ENCODE results near the gene ADCYAP1R1. TPM values are rescaled to one million over a fixed set of nuclear protein-coding genes. Genes with fewer than 3 reads are reported as not detected.

The ADCYAP1R1 gene
- total RNA-seq: not detected

GRCh38 chr7:31051598-31052486 lies at the start of gene ADCYAP1R1:
Gene ADCYAP1R1 (plus strand): TSS chr7:31052308. CDS start chr7:31063265, 10,957 bp downstream.
- CTCF ChIA-PET: interaction anchor here (1.2 kb wide), 1 partner anchor 67 kb away, joined by 4 read pairs; no protein-coding TSS in a partner anchor
- no peak within 1 kb of the TSS for H3K4me3 Mint-ChIP-seq
- no peak within 1 kb of the TSS for H3K27ac Mint-ChIP-seq
- no peak for DNase-seq
- H3K4me1 Mint-ChIP-seq (ENCODE audit: low read depth): peaks cover 3% of the 10 kb centered on the region
- intact Hi-C loops (cut with micrococcal nuclease): no loop called here
- H3K9me3 Mint-ChIP-seq: no peaks in the 10 kb centered on the region
- H3K27me3 Mint-ChIP-seq (ENCODE audit: low read depth): peaks cover 35% of the 10 kb centered on the region
- no peaks in the 10 kb centered on the region for H3K36me3 Mint-ChIP-seq (ENCODE audit: low read depth)

GRCh38 chr7:31003097-31003496 lies 49.0 kb upstream of the ADCYAP1R1 start:
- Mint-ChIP-seq H3K36me3 (ENCODE audit: low read depth) (no peaks in the 10 kb centered on the region), H3K27ac (no peak overlapping the region), H3K4me1 (ENCODE audit: low read depth) (no peaks in the 10 kb centered on the region), H3K9me3 (no peaks in the 10 kb centered on the region), H3K4me3 (no peak overlapping the region), H3K27me3 (ENCODE audit: low read depth) (peaks cover 3% of the 10 kb centered on the region)
- intact Hi-C loops (cut with micrococcal nuclease): no loop called here
- no peak for DNase-seq
- CTCF ChIA-PET: no interaction called here

- no peaks in the 10 kb centered on the region for H3K9me3 Mint-ChIP-seq
- DNase-seq: no peak
- H3K4me3 Mint-ChIP-seq: no peak overlapping the region
- H3K27ac Mint-ChIP-seq: no peak overlapping the region
- CTCF ChIA-PET: no interaction called here
- H3K27me3 Mint-ChIP-seq (ENCODE audit: low read depth): peaks cover 6% of the 10 kb centered on the region
- intact Hi-C loops (cut with micrococcal nuclease): no loop called here
- H3K36me3 Mint-ChIP-seq (ENCODE audit: low read depth): no peaks in the 10 kb centered on the region
- no peaks in the 10 kb centered on the region for H3K4me1 Mint-ChIP-seq (ENCODE audit: low read depth)
Observed at GRCh38 chr7:31003721-31004120, 48.4 kb upstream of the ADCYAP1R1 start.

GRCh38 chr7:31004393-31004792 lies 47.7 kb upstream of the ADCYAP1R1 start:
- DNase-seq: no peak
- peaks cover 6% of the 10 kb centered on the region for H3K27me3 Mint-ChIP-seq (ENCODE audit: low read depth)
- CTCF ChIA-PET: interaction anchor here (0.7 kb wide), 1 partner anchor 644 kb away, joined by 3 read pairs; no protein-coding TSS in a partner anchor
- no peaks in the 10 kb centered on the region for H3K9me3 Mint-ChIP-seq
- no peak overlapping the region for H3K27ac Mint-ChIP-seq
- intact Hi-C loops (cut with micrococcal nuclease): no loop called here
- H3K4me3 Mint-ChIP-seq: no peak overlapping the region
- H3K36me3 Mint-ChIP-seq (ENCODE audit: low read depth): no peaks in the 10 kb centered on the region
- no peaks in the 10 kb centered on the region for H3K4me1 Mint-ChIP-seq (ENCODE audit: low read depth)

- Mint-ChIP-seq H3K36me3 (ENCODE audit: low read depth) (no peaks in the 10 kb centered on the region), H3K4me1 (ENCODE audit: low read depth) (no peaks in the 10 kb centered on the region), H3K9me3 (peaks cover 3% of the 10 kb centered on the region), H3K4me3 (no peak overlapping the region), H3K27ac (no peak overlapping the region), H3K27me3 (ENCODE audit: low read depth) (peaks cover 6% of the 10 kb centered on the region)
- no peak for DNase-seq
- intact Hi-C loops (cut with micrococcal nuclease): no loop called here
- CTCF ChIA-PET: interaction anchor here (2.1 kb wide), 1 partner anchor 23 kb away, joined by 7 read pairs; no protein-coding TSS in a partner anchor
Observed at GRCh38 chr7:31006857-31007256, 45.3 kb upstream of the ADCYAP1R1 start.

- DNase-seq: no peak
- no peak overlapping the region for H3K27ac Mint-ChIP-seq
- H3K4me3 Mint-ChIP-seq: no peak overlapping the region
- H3K36me3 Mint-ChIP-seq (ENCODE audit: low read depth): no peaks in the 10 kb centered on the region
- H3K4me1 Mint-ChIP-seq (ENCODE audit: low read depth): no peaks in the 10 kb centered on the region
- H3K27me3 Mint-ChIP-seq (ENCODE audit: low read depth): peaks cover 6% of the 10 kb centered on the region
- CTCF ChIA-PET: no interaction called here
- intact Hi-C loops (cut with micrococcal nuclease): no loop called here
- H3K9me3 Mint-ChIP-seq: peaks cover 3% of the 10 kb centered on the region
Observed at GRCh38 chr7:31007634-31008033, 44.5 kb upstream of the ADCYAP1R1 start.

GRCh38 chr7:31014826-31015225 lies 37.3 kb upstream of the ADCYAP1R1 start:
- Mint-ChIP-seq H3K4me1 (ENCODE audit: low read depth) (peaks cover 3% of the 10 kb centered on the region), H3K36me3 (ENCODE audit: low read depth) (no peaks in the 10 kb centered on the region), H3K27me3 (ENCODE audit: low read depth) (peaks cover 2% of the 10 kb centered on the region), H3K4me3 (no peak overlapping the region), H3K9me3 (peaks cover 3% of the 10 kb centered on the region), H3K27ac (no peak overlapping the region)
- no peak for DNase-seq
- intact Hi-C loops (cut with micrococcal nuclease): no loop called here
- CTCF ChIA-PET: no interaction called here

GRCh38 chr7:31017032-31017675 lies 35.0 kb upstream of the ADCYAP1R1 start:
- no peak overlapping the region for H3K4me3 Mint-ChIP-seq
- intact Hi-C loops (cut with micrococcal nuclease): no loop called here
- no peak for DNase-seq
- no peaks in the 10 kb centered on the region for H3K9me3 Mint-ChIP-seq
- peaks cover 2% of the 10 kb centered on the region for H3K27me3 Mint-ChIP-seq (ENCODE audit: low read depth)
- H3K4me1 Mint-ChIP-seq (ENCODE audit: low read depth): peaks cover 3% of the 10 kb centered on the region
- H3K27ac Mint-ChIP-seq: no peak overlapping the region
- CTCF ChIA-PET: interaction anchor here (1.4 to 1.6 kb wide), 2 partner anchors 22 to 78 kb away, joined by 3 to 4 read pairs; no protein-coding TSS in a partner anchor
- no peaks in the 10 kb centered on the region for H3K36me3 Mint-ChIP-seq (ENCODE audit: low read depth)

- no peaks in the 10 kb centered on the region for H3K9me3 Mint-ChIP-seq
- H3K27me3 Mint-ChIP-seq (ENCODE audit: low read depth): peaks cover 2% of the 10 kb centered on the region
- H3K36me3 Mint-ChIP-seq (ENCODE audit: low read depth): no peaks in the 10 kb centered on the region
- CTCF ChIA-PET: interaction anchor here (1.6 kb wide), 2 partner anchors 34 to 79 kb away, joined by 4 read pairs; no protein-coding TSS in a partner anchor
- DNase-seq: no peak
- H3K27ac Mint-ChIP-seq: no peak overlapping the region
- H3K4me3 Mint-ChIP-seq: no peak overlapping the region
- H3K4me1 Mint-ChIP-seq (ENCODE audit: low read depth): peaks cover 3% of the 10 kb centered on the region
- intact Hi-C loops (cut with micrococcal nuclease): no loop called here
Observed at GRCh38 chr7:31017721-31018120, 34.4 kb upstream of the ADCYAP1R1 start.

GRCh38 chr7:31019509-31019908 lies 32.6 kb upstream of the ADCYAP1R1 start:
- peaks cover 2% of the 10 kb centered on the region for H3K27me3 Mint-ChIP-seq (ENCODE audit: low read depth)
- no peak for DNase-seq
- H3K27ac Mint-ChIP-seq: no peak overlapping the region
- H3K4me3 Mint-ChIP-seq: no peak overlapping the region
- peaks cover 4% of the 10 kb centered on the region for H3K9me3 Mint-ChIP-seq
- H3K36me3 Mint-ChIP-seq (ENCODE audit: low read depth): peaks cover 2% of the 10 kb centered on the region
- CTCF ChIA-PET: interaction anchor here (1.7 kb wide), 1 partner anchor 30 kb away, joined by 3 read pairs; no protein-coding TSS in a partner anchor
- intact Hi-C loops (cut with micrococcal nuclease): no loop called here
- peaks cover 16% of the 10 kb centered on the region for H3K4me1 Mint-ChIP-seq (ENCODE audit: low read depth)

- Mint-ChIP-seq H3K27ac (no peak overlapping the region), H3K4me3 (no peak overlapping the region), H3K9me3 (peaks cover 6% of the 10 kb centered on the region), H3K4me1 (ENCODE audit: low read depth) (peaks cover 17% of the 10 kb centered on the region), H3K36me3 (ENCODE audit: low read depth) (peaks cover 2% of the 10 kb centered on the region), H3K27me3 (ENCODE audit: low read depth) (peaks cover under 1% of the 10 kb centered on the region)
- intact Hi-C loops (cut with micrococcal nuclease): no loop called here
- DNase-seq: no peak
- CTCF ChIA-PET: interaction anchor here (1.7 kb wide), 1 partner anchor 31 kb away, joined by 3 read pairs; no protein-coding TSS in a partner anchor
Observed at GRCh38 chr7:31020161-31020560, 31.9 kb upstream of the ADCYAP1R1 start.

- peaks cover 17% of the 10 kb centered on the region for H3K4me1 Mint-ChIP-seq (ENCODE audit: low read depth)
- CTCF ChIA-PET: interaction anchor here (1.7 kb wide), 1 partner anchor 31 kb away, joined by 3 read pairs; no protein-coding TSS in a partner anchor
Observed at GRCh38 chr7:31020652-31021051, 31.5 kb upstream of the ADCYAP1R1 start.

More at GRCh38 chr7:31020652-31021051, 31.5 kb upstream of the ADCYAP1R1 start:
- DNase-seq: no peak
- peaks cover 2% of the 10 kb centered on the region for H3K36me3 Mint-ChIP-seq (ENCODE audit: low read depth)
- H3K27me3 Mint-ChIP-seq (ENCODE audit: low read depth): no peaks in the 10 kb centered on the region
- H3K27ac Mint-ChIP-seq: no peak overlapping the region
- H3K4me3 Mint-ChIP-seq: no peak overlapping the region
- intact Hi-C loops (cut with micrococcal nuclease): no loop called here
- H3K9me3 Mint-ChIP-seq: peaks cover 6% of the 10 kb centered on the region

Measured in activated naive CD4-positive, alpha-beta T cell treated with anti-CD3 and anti-CD28 coated beads for 36 hours (primary cell).